ENCODE data around the gene SLC51B. TPM values are rescaled to one million over a fixed set of nuclear protein-coding genes. Genes with fewer than 3 reads are reported as not detected.

The SLC51B gene
- total and polyA plus RNA-seq, 2 of the 4 experiments (the other 2 are of a cell fraction) = not detected

DNA sequence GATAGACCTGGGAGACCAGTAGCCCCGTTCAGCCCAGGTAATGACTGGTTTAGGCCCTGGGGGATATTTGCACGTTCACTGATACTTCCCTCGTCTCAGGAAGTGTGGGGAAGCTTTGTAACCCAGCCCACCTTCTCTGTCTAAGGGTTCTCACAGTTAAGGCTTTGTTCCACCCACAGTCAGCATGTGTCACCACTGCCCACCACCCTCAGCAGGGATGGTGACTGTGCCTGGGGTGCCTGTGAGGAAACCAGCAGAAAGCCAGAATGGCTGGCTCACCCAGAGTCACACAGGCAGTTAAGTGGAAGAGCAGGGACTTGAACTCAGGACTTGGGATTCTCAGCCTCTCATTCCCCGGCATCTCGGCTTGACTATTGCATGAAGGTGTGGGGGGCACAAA, 36.6 kb downstream of the SLC51B start:
- H3K4me2 ChIP-seq (ENCODE audit: low read depth, low read length) = no peak overlapping the region
- H3K9me3 ChIP-seq (ENCODE audit: control insufficient read depth, insufficient read depth, low read length) = no peaks in the 10 kb centered on the region
- no peaks in the 10 kb centered on the region for H3K9me1 ChIP-seq (ENCODE audit: insufficient read depth, low read length)
- H3K23ac ChIP-seq (ENCODE audit: low read depth, low read length) = no peak overlapping the region
- TF ChIP-seq MXI1 (IDR thresholded peaks at IDR 0.05; ENCODE audit: borderline replicate concordance, low read depth, low read length) (no peak), POLR2A (IDR thresholded peaks at IDR 0.05; ENCODE audit: low read depth, low read length) (no peak), MAZ (IDR thresholded peaks at IDR 0.05; ENCODE audit: borderline replicate concordance, low read depth, low read length) (no peak), FOS (IDR thresholded peaks at IDR 0.05; ENCODE audit: low read depth, low read length) (no peak), RAD21 (IDR thresholded peaks at IDR 0.05; ENCODE audit: low read length) (no peak), MAFK (IDR thresholded peaks at IDR 0.05; ENCODE audit: low read depth, low read length) (no peak), SMC3 (IDR thresholded peaks at IDR 0.05; ENCODE audit: low read depth, low read length) (no peak), CEBPB (IDR thresholded peaks at IDR 0.05; ENCODE audit: low read depth, low read length) (no peak), CHD1 (IDR thresholded peaks at IDR 0.05; ENCODE audit: low read depth, low read length) (no peak), BHLHE40 (IDR thresholded peaks at IDR 0.05; ENCODE audit: low read depth, low read length) (no peak), NFE2L2 (IDR thresholded peaks at IDR 0.05; ENCODE audit: low read depth, low read length) (no peak), RFX5 (IDR thresholded peaks at IDR 0.05; ENCODE audit: low read depth, low read length) (no peak), RCOR1 (IDR thresholded peaks at IDR 0.05; ENCODE audit: insufficient replicate concordance, low read length) (no peak)
- TF ChIP-seq, protein P1, sequence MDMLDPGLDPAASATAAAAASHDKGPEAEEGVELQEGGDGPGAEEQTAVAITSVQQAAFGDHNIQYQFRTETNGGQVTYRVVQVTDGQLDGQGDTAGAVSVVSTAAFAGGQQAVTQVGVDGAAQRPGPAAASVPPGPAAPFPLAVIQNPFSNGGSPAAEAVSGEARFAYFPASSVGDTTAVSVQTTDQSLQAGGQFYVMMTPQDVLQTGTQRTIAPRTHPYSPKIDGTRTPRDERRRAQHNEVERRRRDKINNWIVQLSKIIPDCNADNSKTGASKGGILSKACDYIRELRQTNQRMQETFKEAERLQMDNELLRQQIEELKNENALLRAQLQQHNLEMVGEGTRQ (IDR thresholded peaks at IDR 0.05; ENCODE audit: low read depth, low read length) = no peak
- TF ChIP-seq, protein P2, sequence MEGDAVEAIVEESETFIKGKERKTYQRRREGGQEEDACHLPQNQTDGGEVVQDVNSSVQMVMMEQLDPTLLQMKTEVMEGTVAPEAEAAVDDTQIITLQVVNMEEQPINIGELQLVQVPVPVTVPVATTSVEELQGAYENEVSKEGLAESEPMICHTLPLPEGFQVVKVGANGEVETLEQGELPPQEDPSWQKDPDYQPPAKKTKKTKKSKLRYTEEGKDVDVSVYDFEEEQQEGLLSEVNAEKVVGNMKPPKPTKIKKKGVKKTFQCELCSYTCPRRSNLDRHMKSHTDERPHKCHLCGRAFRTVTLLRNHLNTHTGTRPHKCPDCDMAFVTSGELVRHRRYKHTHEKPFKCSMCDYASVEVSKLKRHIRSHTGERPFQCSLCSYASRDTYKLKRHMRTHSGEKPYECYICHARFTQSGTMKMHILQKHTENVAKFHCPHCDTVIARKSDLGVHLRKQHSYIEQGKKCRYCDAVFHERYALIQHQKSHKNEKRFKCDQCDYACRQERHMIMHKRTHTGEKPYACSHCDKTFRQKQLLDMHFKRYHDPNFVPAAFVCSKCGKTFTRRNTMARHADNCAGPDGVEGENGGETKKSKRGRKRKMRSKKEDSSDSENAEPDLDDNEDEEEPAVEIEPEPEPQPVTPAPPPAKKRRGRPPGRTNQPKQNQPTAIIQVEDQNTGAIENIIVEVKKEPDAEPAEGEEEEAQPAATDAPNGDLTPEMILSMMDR (conservative IDR thresholded peaks at IDR 0.05; ENCODE audit: low read depth, low read length) = no peak
- TF ChIP-seq, protein P3, sequence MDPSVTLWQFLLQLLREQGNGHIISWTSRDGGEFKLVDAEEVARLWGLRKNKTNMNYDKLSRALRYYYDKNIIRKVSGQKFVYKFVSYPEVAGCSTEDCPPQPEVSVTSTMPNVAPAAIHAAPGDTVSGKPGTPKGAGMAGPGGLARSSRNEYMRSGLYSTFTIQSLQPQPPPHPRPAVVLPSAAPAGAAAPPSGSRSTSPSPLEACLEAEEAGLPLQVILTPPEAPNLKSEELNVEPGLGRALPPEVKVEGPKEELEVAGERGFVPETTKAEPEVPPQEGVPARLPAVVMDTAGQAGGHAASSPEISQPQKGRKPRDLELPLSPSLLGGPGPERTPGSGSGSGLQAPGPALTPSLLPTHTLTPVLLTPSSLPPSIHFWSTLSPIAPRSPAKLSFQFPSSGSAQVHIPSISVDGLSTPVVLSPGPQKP (IDR thresholded peaks at IDR 0.05; ENCODE audit: borderline replicate concordance, low read depth, low read length) = no peak
- H3K9ac ChIP-seq (ENCODE audit: low read depth, low read length) = no peak overlapping the region
- H4K5ac ChIP-seq (ENCODE audit: low read depth, low read length) = no peak overlapping the region
- H3K14ac ChIP-seq (replicated peaks; ENCODE audit: low read depth, low read length) = peak overlapping the region; percentile 46; the same call in 1 of the 2 replicates
- H3K79me1 ChIP-seq (ENCODE audit: low read depth in 1 of 2, low read length in 2 of 2) = no peaks in the 10 kb centered on the region
- H2BK5ac ChIP-seq (ENCODE audit: low read depth, low read length, poor library complexity, severe bottlenecking) = no peak overlapping the region
- no peak overlapping the region for H4K8ac ChIP-seq (ENCODE audit: low read depth in 2 of 2, low read length in 2 of 2)
- no TSS peak for BruUV-seq (replicated peaks)
- no peaks in the 10 kb centered on the region; the same call in none of the 2 replicates for H4K20me1 ChIP-seq (ENCODE audit: insufficient read depth, low read length)
- H3K18ac ChIP-seq (ENCODE audit: low read depth, low read length) = no peak overlapping the region
- ChIA-PET CTCF (interaction anchor here (3.5 to 4.4 kb wide), 2 partner anchors 27 to 48 kb away, joined by 21 to 74 read pairs; no protein-coding TSS in a partner anchor), POLR2A (ENCODE audit: unreplicated experiment) (no interaction called here)
- 0 out of 2 replicates have a peak overlapping the region, but pooled peaks have one; percentile 4 for H3K4ac ChIP-seq (ENCODE audit: low read depth, low read length)
- H3K56ac ChIP-seq (ENCODE audit: extremely low read depth, insufficient read depth, low read length) = no peak overlapping the region
- no peak overlapping the region for H2BK120ac ChIP-seq (ENCODE audit: low read depth, low read length)
- no peak overlapping the region for H2AFZ ChIP-seq (replicated peaks; ENCODE audit: low read length, poor library complexity)
- H3K36me3 ChIP-seq (ENCODE audit: control insufficient read depth, insufficient read depth, low read length) = no peaks in the 10 kb centered on the region
- H4K91ac ChIP-seq (ENCODE audit: insufficient read depth, low read depth, low read length) = no peak overlapping the region
- DNase-seq (peak; percentile 31), ATAC-seq (ENCODE audit: low read depth) (no peak)
- dilution Hi-C loops (cut with HindIII; ENCODE audit: low sequenced_read_pairs, unreplicated experiment) (no loop called here), intact Hi-C loops (cut with micrococcal nuclease) (no loop called here), in situ Hi-C loops (cut with MboI; ENCODE audit: low sequenced_read_pairs) (loop anchor here (10.0 kb wide), 1 partner anchor 47 kb away; no protein-coding TSS in a partner anchor)
- no peak overlapping the region; the same call in 1 of the 2 replicates for H2AK5ac ChIP-seq (ENCODE audit: low read depth, low read length)
- H2AK9ac ChIP-seq (replicated peaks; ENCODE audit: low read depth, low read length, poor library complexity) = no peak overlapping the region
- no peak overlapping the region; the same call in 1 of the 2 replicates for H2BK20ac ChIP-seq (ENCODE audit: low read depth, low read length)
- peaks cover 19% of the 10 kb centered on the region; the same call in 1 of the 2 replicates for H3K4me1 ChIP-seq (ENCODE audit: control insufficient read depth, insufficient read depth, low read length)
- H3K4me3 ChIP-seq (ENCODE audit: insufficient read depth, low read depth, low read length) = no peak overlapping the region
- WGBS, 2 experiments (ENCODE audit: extremely low coverage in 2 of 2, insufficient read length in 1 of 2) = no CpG with 5 or more reads among the region's 5 CpGs
- H3K27me3 ChIP-seq (ENCODE audit: control insufficient read depth, insufficient read depth, low read length) = peaks cover 61% of the 10 kb centered on the region
- H2BK15ac ChIP-seq (ENCODE audit: low read depth, low read length) = no peak overlapping the region
- H3K27ac ChIP-seq (ENCODE audit: insufficient read depth, low read length) = no peak overlapping the region

Measured in IMR-90 (cell line).